Measurements from ENCODE around the gene MTMR6.

DNA sequence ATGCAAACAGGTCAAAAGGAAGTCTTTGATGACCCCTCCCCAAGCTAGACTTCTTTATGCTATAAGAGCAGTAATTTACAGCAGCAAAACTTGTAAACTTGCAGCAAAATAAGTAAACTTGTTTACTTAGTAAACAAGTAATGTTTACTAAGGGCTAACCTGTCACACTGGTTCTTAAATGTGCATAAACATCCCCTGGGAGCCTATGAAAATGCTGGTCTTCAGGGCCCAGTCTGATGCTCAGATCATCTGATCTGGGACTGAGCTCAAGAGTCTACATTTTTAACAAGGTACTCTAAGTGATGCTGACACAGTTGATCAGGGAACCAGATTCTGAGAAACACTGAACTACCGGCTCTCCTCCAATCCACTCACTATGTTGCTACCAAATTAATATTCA is 53.4 kb downstream of the MTMR6 start:
- TF ChIP-seq, protein P1, sequence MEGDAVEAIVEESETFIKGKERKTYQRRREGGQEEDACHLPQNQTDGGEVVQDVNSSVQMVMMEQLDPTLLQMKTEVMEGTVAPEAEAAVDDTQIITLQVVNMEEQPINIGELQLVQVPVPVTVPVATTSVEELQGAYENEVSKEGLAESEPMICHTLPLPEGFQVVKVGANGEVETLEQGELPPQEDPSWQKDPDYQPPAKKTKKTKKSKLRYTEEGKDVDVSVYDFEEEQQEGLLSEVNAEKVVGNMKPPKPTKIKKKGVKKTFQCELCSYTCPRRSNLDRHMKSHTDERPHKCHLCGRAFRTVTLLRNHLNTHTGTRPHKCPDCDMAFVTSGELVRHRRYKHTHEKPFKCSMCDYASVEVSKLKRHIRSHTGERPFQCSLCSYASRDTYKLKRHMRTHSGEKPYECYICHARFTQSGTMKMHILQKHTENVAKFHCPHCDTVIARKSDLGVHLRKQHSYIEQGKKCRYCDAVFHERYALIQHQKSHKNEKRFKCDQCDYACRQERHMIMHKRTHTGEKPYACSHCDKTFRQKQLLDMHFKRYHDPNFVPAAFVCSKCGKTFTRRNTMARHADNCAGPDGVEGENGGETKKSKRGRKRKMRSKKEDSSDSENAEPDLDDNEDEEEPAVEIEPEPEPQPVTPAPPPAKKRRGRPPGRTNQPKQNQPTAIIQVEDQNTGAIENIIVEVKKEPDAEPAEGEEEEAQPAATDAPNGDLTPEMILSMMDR (IDR thresholded peaks at IDR 0.05; ENCODE audit: low read depth, low read length): no peak
- TF ChIP-seq MYC (IDR thresholded peaks at IDR 0.05; ENCODE audit: low read depth, low read length) (no peak), POLR2A (IDR thresholded peaks at IDR 0.05; ENCODE audit: extremely low read depth, insufficient read length) (no peak)
- TF ChIP-seq, protein P2, sequence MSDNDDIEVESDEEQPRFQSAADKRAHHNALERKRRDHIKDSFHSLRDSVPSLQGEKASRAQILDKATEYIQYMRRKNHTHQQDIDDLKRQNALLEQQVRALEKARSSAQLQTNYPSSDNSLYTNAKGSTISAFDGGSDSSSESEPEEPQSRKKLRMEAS (IDR thresholded peaks at IDR 0.05; ENCODE audit: low read depth, low read length): no peak
